Ectodermal cell (in vitro differentiated cells): Measurements from ENCODE around the gene MDH1B.

ENCODE experiments used
- H3K27ac ChIP-seq: 2 replicates; pipeline ENCODE4 v1.7.0; 2013; ENCODE audit warnings: mild to moderate bottlenecking, low read depth, low read length; ENCODE audit not compliant: insufficient read depth, poor library complexity, severe bottlenecking
- H3K27me3 ChIP-seq: 2 replicates; pipeline ENCODE4 v1.7.0; 2013; ENCODE audit warnings: mild to moderate bottlenecking, low read length; ENCODE audit not compliant: insufficient read depth, control insufficient read depth, poor library complexity, severe bottlenecking
- H3K36me3 ChIP-seq: one replicate; pipeline ENCODE4 v1.7.0; 2013; ENCODE audit warnings: low read length; ENCODE audit not compliant: control insufficient read depth, insufficient read depth
- H3K4me1 ChIP-seq: one replicate; pipeline ENCODE4 v1.7.0; 2013; ENCODE audit warnings: low read length; ENCODE audit not compliant: control insufficient read depth, insufficient read depth
- H3K4me3 ChIP-seq: 2 replicates; pipeline ENCODE4 v1.7.0; 2013; ENCODE audit warnings: low read depth, low read length, control low read depth; ENCODE audit not compliant: insufficient read depth
- H3K9me3 ChIP-seq: 2 replicates; pipeline ENCODE4 v1.7.0; 2013; ENCODE audit warnings: mild to moderate bottlenecking, low read length, moderate library complexity; ENCODE audit not compliant: control insufficient read depth
- WGBS, 2 experiments: methylation state at CpG; one replicate each; pipeline ENCODE4 v1.1.7; 2013; ENCODE audit warnings: missing lambda C conversion rate in 2 of 2; 5-methylcytosine and 5-hydroxymethylcytosine counted together

MDH1B gene

GRCh38 chr2:206799083-206799482 lies 34.0 kb upstream of the MDH1B start:
- Histone ChIP-seq H3K4me3 (no peak overlapping the region), H3K27ac (no peak overlapping the region), H3K4me1 (no peaks in the 10 kb centered on the region), H3K36me3 (peaks cover 3% of the 10 kb centered on the region), H3K27me3 (no peaks in the 10 kb centered on the region), H3K9me3 (no peaks in the 10 kb centered on the region)
- WGBS, 2 experiments: 92 to 96% methylated on average over 3 of the region's 3 CpGs

GRCh38 chr2:206798000-206798399 lies 32.9 kb upstream of the MDH1B start:
- no peak overlapping the region for H3K27ac ChIP-seq
- 78 to 83% methylated on average over 5 of the region's 5 CpGs for WGBS, 2 experiments
- H3K4me3 ChIP-seq: no peak overlapping the region
- no peaks in the 10 kb centered on the region for H3K4me1 ChIP-seq
- no peaks in the 10 kb centered on the region for H3K27me3 ChIP-seq
- no peaks in the 10 kb centered on the region for H3K9me3 ChIP-seq
- peaks cover 3% of the 10 kb centered on the region for H3K36me3 ChIP-seq

GRCh38 chr2:206797376-206797775 lies 32.2 kb upstream of the MDH1B start:
- H3K4me1 ChIP-seq: no peaks in the 10 kb centered on the region
- WGBS, 2 experiments: 92 to 94% methylated on average over 4 of the region's 4 CpGs
- no peak overlapping the region for H3K27ac ChIP-seq
- H3K9me3 ChIP-seq: no peaks in the 10 kb centered on the region
- H3K27me3 ChIP-seq: no peaks in the 10 kb centered on the region
- peaks cover 3% of the 10 kb centered on the region for H3K36me3 ChIP-seq
- no peak overlapping the region for H3K4me3 ChIP-seq

GRCh38 chr2:206792645-206793044 lies 27.5 kb upstream of the MDH1B start:
- Histone ChIP-seq H3K4me3 (no peak overlapping the region), H3K36me3 (peaks cover 28% of the 10 kb centered on the region), H3K27ac (no peak overlapping the region), H3K27me3 (no peaks in the 10 kb centered on the region), H3K4me1 (no peaks in the 10 kb centered on the region), H3K9me3 (no peaks in the 10 kb centered on the region)
- 94 to 95% methylated on average over 5 of the region's 5 CpGs for WGBS, 2 experiments

DNA sequence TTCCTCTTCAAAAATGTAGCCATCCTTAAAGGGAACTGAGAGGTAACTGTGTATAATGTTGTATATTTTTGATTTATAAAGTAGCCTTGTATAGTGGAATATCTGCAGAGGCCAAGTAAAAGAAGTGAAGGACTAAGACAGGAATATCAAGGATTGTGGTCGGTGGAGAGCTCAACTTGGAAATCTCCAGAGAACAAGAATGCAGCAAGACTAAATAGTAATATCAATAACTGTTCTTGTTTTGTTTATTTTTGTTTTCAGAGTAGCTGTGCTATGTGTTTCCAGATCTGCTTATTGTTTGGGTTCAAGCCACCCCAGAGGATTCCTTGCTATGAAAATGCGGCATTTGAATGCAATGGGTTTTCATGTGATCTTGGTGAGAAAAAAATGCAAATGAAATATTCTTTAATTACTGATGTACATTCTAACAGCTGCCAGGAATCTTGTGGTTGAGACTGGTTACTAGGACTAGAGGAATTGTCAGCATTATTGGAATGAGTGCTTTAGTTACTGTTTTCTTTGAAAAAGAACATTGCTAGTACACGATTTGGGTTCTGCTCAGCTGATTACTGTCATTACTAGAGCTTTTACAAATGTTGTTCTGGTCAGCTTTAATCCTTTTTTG lies 25.3 kb upstream of the MDH1B start:
- peaks cover 25% of the 10 kb centered on the region for H3K36me3 ChIP-seq
- 94 to 97% methylated on average over 3 of the region's 3 CpGs for WGBS, 2 experiments

GRCh38 chr2:206784559-206785353 lies 19.6 kb upstream of the MDH1B start:
- Histone ChIP-seq H3K27ac (no peak overlapping the region), H3K9me3 (no peaks in the 10 kb centered on the region), H3K4me3 (no peak overlapping the region), H3K4me1 (no peaks in the 10 kb centered on the region), H3K36me3 (peaks cover 32% of the 10 kb centered on the region), H3K27me3 (no peaks in the 10 kb centered on the region)
- WGBS, 2 experiments: 87 to 97% methylated on average over 7 of the region's 7 CpGs

More for the DNA sequence above, 25.3 kb upstream of the MDH1B start:
- no peak overlapping the region for H3K27ac ChIP-seq
- H3K4me1 ChIP-seq: no peaks in the 10 kb centered on the region
- no peaks in the 10 kb centered on the region for H3K9me3 ChIP-seq
- H3K4me3 ChIP-seq: no peak overlapping the region
- no peaks in the 10 kb centered on the region for H3K27me3 ChIP-seq

DNA sequence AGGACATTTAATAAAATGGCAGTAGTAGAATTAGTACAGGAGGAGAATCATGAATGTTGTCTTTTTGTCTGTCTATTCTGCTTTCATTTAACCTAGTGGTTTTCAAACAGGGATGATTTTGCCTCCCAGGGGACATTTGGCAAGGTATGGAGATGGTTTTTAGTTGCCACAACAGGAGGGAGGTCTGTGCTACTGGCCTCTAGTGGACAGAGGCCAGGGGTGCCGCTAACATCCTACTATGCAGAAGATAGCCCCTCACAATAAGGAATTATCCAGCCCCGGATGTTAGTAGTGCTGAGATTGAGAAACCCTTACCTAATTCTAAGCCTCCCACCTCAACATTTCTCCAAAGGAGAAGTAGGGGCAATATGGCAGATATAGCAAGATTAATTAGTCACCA lies 18.6 kb upstream of the MDH1B start:
- no peak overlapping the region for H3K27ac ChIP-seq
- H3K36me3 ChIP-seq: peaks cover 33% of the 10 kb centered on the region
- no peaks in the 10 kb centered on the region for H3K4me1 ChIP-seq
- no peaks in the 10 kb centered on the region for H3K27me3 ChIP-seq
- no peak overlapping the region for H3K4me3 ChIP-seq
- no peaks in the 10 kb centered on the region for H3K9me3 ChIP-seq
- 80 to 90% methylated on average over 1 to 2 of the region's 2 CpGs for WGBS, 2 experiments

- Histone ChIP-seq H3K36me3 (peaks cover 34% of the 10 kb centered on the region), H3K27me3 (no peaks in the 10 kb centered on the region), H3K4me1 (no peaks in the 10 kb centered on the region), H3K27ac (no peak overlapping the region), H3K9me3 (peaks cover 3% of the 10 kb centered on the region), H3K4me3 (no peak overlapping the region)
- 90% methylated on average over 2 of the region's 2 CpGs; no CpG with 5 or more reads in 1 of the 2 experiments for WGBS, 2 experiments
Observed at GRCh38 chr2:206780671-206781070, 15.5 kb upstream of the MDH1B start.

DNA sequence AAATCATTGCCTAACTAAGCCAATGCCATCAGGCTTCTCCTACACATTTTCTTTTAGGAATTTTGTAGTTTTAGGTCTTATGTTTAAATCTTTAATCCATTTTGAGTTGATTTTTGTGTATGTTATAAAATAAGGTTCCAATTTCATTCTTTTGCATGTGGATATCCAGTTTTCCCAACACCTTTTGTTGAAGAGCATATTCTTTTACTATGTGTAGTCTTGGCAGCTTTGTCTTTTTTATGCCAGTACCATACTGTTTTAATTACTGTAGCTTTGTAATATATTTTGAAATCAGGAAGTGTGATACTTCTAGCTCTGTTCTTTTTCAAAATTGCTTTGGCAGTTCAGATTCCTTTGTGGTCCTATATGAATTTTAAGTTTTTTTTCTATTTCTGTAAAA lies 11.3 kb upstream of the MDH1B start:
- Histone ChIP-seq H3K4me3 (no peak overlapping the region), H3K36me3 (peaks cover 42% of the 10 kb centered on the region), H3K4me1 (no peaks in the 10 kb centered on the region), H3K27ac (no peak overlapping the region), H3K9me3 (peaks cover 3% of the 10 kb centered on the region), H3K27me3 (no peaks in the 10 kb centered on the region)

- H3K27ac ChIP-seq: no peak overlapping the region
- H3K4me1 ChIP-seq: no peaks in the 10 kb centered on the region
- no peaks in the 10 kb centered on the region for H3K27me3 ChIP-seq
- peaks cover 35% of the 10 kb centered on the region for H3K36me3 ChIP-seq
- H3K4me3 ChIP-seq: no peak overlapping the region
- peaks cover 3% of the 10 kb centered on the region for H3K9me3 ChIP-seq
- 88% methylated on average over 1 of the region's 1 CpG; no CpG with 5 or more reads in 1 of the 2 experiments for WGBS, 2 experiments
Observed at GRCh38 chr2:206774871-206775270, 9.7 kb upstream of the MDH1B start.
